SK-N-SH (cell line): Measurements from ENCODE around the gene SLC26A5.

Source experiments
- CHD2 ChIP-seq: fragments of 150-350 bp; IDR thresholded peaks from 2 replicates; pipeline ENCODE4 v1.6.1; 2018; ENCODE audit warnings: low read length; ENCODE audit not compliant: partially characterized antibody
- CTCF ChIP-seq: fragments of 200-600 bp; sonication (generic); IDR thresholded peaks from 2 replicates; pipeline ENCODE4 v1.6.1; 2017; ENCODE audit warnings: antibody characterized with exemption, mild to moderate bottlenecking, moderate library complexity
- EP300 ChIP-seq, 2 experiments: IDR thresholded peaks; 2 replicates each; pipeline versions ENCODE4 v1.4.0 to v1.6.1; 2012; ENCODE audit warnings: borderline replicate concordance in 1 of 2, low read depth in 1 of 2, low read length in 1 of 2
- GABPA ChIP-seq: IDR thresholded peaks from 2 replicates; pipeline ENCODE4 v1.4.0; 2012; ENCODE audit warnings: low read depth, mild to moderate bottlenecking
- MAX ChIP-seq: IDR thresholded peaks from 2 replicates; pipeline ENCODE4 v1.4.0; 2012; ENCODE audit warnings: low read depth
- MXI1 ChIP-seq: IDR thresholded peaks from 2 replicates; pipeline ENCODE4 v1.6.1; 2012; ENCODE audit warnings: mild to moderate bottlenecking, low read depth, low read length, improper control_type of control experiment
- PBX3 ChIP-seq: IDR thresholded peaks from 2 replicates; pipeline ENCODE4; 2012
- POLR2AphosphoS5 ChIP-seq: IDR thresholded peaks from 2 replicates; pipeline ENCODE4 v1.6.1; 2012; ENCODE audit warnings: low read depth, low read length
- RAD21 ChIP-seq: IDR thresholded peaks from 2 replicates; pipeline ENCODE4 v1.6.1; 2012; ENCODE audit warnings: mild to moderate bottlenecking, low read length
- SIN3A ChIP-seq: IDR thresholded peaks from 2 replicates; pipeline ENCODE4 v1.6.1; 2012; ENCODE audit warnings: low read depth, mild to moderate bottlenecking, low read length, moderate library complexity, borderline replicate concordance
- SMC3 ChIP-seq: IDR thresholded peaks from 2 replicates; pipeline ENCODE4 v1.6.1; 2012; ENCODE audit warnings: low read depth, low read length, improper control_type of control experiment
- USF2 ChIP-seq: fragments of 150-350 bp; IDR thresholded peaks from 2 replicates; pipeline ENCODE4 v1.6.1; 2017; ENCODE audit warnings: antibody characterized with exemption, low read length, low read depth, borderline replicate concordance

GRCh38 chr7:103394566-103394965, 51.4 kb downstream of the SLC26A5 start:
- TF ChIP-seq MXI1 (no peak), CHD2 (no peak), RAD21 (no peak), PBX3 (no peak), USF2 (no peak), POLR2AphosphoS5 (no peak), MAX (no peak), CTCF (no peak), EP300 (IDR thresholded peaks at IDR 0.05; ENCODE audit: borderline replicate concordance in 1 of 2, low read depth in 1 of 2, low read length in 1 of 2) (no peak), SMC3 (no peak), GABPA (no peak), SIN3A (no peak)
